B cell (primary cell): ENCODE measurements around the gene STAT4. TPM values are rescaled to one million over a fixed set of nuclear protein-coding genes. Genes with fewer than 3 reads are reported as not detected.

ENCODE experiments used
- ATAC-seq: fragments of 200-7000 bp; cut with Tn5 transposase; one replicate; pipeline ENCODE4 v1.10.0; 2021; ENCODE audit warnings: low read depth, mild to moderate bottlenecking, moderate number of reproducible peaks, moderate library complexity
- CTCF ChIA-PET: fragments of 350-600 bp; sonication (Branson Sonifier 250); formaldehyde crosslinking; loops from one replicate; lab custom pipeline; 2021; ENCODE audit warnings: antibody characterized with exemption, inconsistent platforms; lab: Charles Lee
- POLR2A ChIA-PET: fragments of 350-600 bp; sonication (Branson Sonifier 250); formaldehyde crosslinking; loops from one replicate; lab custom pipeline; 2021; ENCODE audit warnings: antibody characterized with exemption; lab: Charles Lee
- DNase-seq: peaks from one replicate; pipeline ENCODE4 v3.0.0; 2013
- H2AFZ ChIP-seq: 2 replicates; pipeline ENCODE4 v1.6.1; 2012; ENCODE audit warnings: mild to moderate bottlenecking, low read depth, low read length; ENCODE audit not compliant: insufficient read depth, poor library complexity, severe bottlenecking
- H3K27ac ChIP-seq, 2 donors: 1 replicate in 1 of 2; 2 replicates in 1 of 2; pipeline ENCODE4 v1.5.1; 2012 to 2013; ENCODE audit warnings: low read length in 2 of 2, mild to moderate bottlenecking in 2 of 2, moderate library complexity in 1 of 2
- H3K27me3 ChIP-seq, 4 experiments: fragments of 200-600 bp in 1 of 4; sonication (generic) in 1 of 4; replicated peaks in 1 of 4; 1 replicate in 2 of 4; 2 replicates in 2 of 4; pipeline versions ENCODE4 v1.6.1 to v1.7.0; 2013 to 2016; ENCODE audit warnings: low read length in 3 of 4, mild to moderate bottlenecking in 2 of 4, mixed read lengths in 1 of 4, moderate library complexity in 1 of 4; ENCODE audit not compliant: insufficient read depth in 4 of 4, control insufficient read depth in 3 of 4; ENCODE audit errors: control extremely low read depth in 1 of 4
- H3K36me3 ChIP-seq, 2 experiments: replicated peaks in 1 of 2; 1 replicate in 1 of 2; 2 replicates in 1 of 2; pipeline versions ENCODE4 v1.6.1 to v1.7.1; 2013; ENCODE audit warnings: low read length in 1 of 2; ENCODE audit not compliant: insufficient read depth in 2 of 2, control insufficient read depth in 1 of 2; ENCODE audit errors: control extremely low read depth in 1 of 2, extremely low read depth in 1 of 2
- H3K4me1 ChIP-seq, 2 donors: fragments of 200-600 bp in 1 of 2; sonication (generic) in 1 of 2; 1 replicate in 1 of 2; 2 replicates in 1 of 2; pipeline versions ENCODE4 v1.5.1 to v1.6.1; 2013 to 2017; ENCODE audit warnings: low read length in 2 of 2; ENCODE audit not compliant: control insufficient read depth in 2 of 2, insufficient read depth in 2 of 2
- H3K4me2 ChIP-seq: replicated peaks from 2 replicates; pipeline ENCODE3; 2012; ENCODE audit warnings: mild to moderate bottlenecking, low read depth, low read length; ENCODE audit not compliant: poor library complexity, severe bottlenecking
- H3K4me3 ChIP-seq, 5 experiments: fragments of 200-600 bp in 1 of 5; sonication (generic) in 1 of 5; 1 replicate in 3 of 5; 2 replicates in 2 of 5; pipeline versions ENCODE4 v1.5.1 to v1.7.0; 2011 to 2016; ENCODE audit warnings: low read length in 4 of 5, mild to moderate bottlenecking in 4 of 5, low read depth in 2 of 5, control low read depth in 1 of 5, moderate library complexity in 1 of 5; ENCODE audit not compliant: insufficient read depth in 1 of 5; ENCODE audit errors: control extremely low read depth in 1 of 5, extremely low read depth in 1 of 5
- H3K79me2 ChIP-seq: fragments of 200-600 bp; sonication (generic); one replicate; pipeline ENCODE4 v1.6.0; 2016; ENCODE audit warnings: low read length; ENCODE audit not compliant: control insufficient read depth, insufficient read depth
- H3K9ac ChIP-seq: fragments of 200-600 bp; sonication (generic); 2 replicates; pipeline ENCODE4 v1.6.1; 2017; ENCODE audit warnings: mild to moderate bottlenecking, low read length, moderate library complexity
- H3K9me3 ChIP-seq, 3 donors: one replicate each; pipeline versions ENCODE4 v1.6.1 to v1.7.1; 2013; ENCODE audit warnings: low read length in 2 of 3; ENCODE audit not compliant: control insufficient read depth in 2 of 3, insufficient read depth in 1 of 3; ENCODE audit errors: control extremely low read depth in 1 of 3
- H4K20me1 ChIP-seq: 2 replicates; pipeline ENCODE4 v1.6.0; 2012; ENCODE audit warnings: mild to moderate bottlenecking, low read length; ENCODE audit not compliant: insufficient read depth, control insufficient read depth, poor library complexity, severe bottlenecking
- H3K27ac Mint-ChIP-seq: one replicate; pipeline ENCODE4 v1.8.0; 2021; ENCODE audit warnings: mixed read lengths
- H3K27me3 Mint-ChIP-seq: one replicate; pipeline ENCODE4 v1.8.0; 2021; ENCODE audit warnings: mixed read lengths
- H3K4me1 Mint-ChIP-seq: one replicate; pipeline ENCODE4 v1.8.0; 2021; ENCODE audit warnings: mixed read lengths
- H3K4me3 Mint-ChIP-seq: one replicate; pipeline ENCODE4 v1.8.0; 2021; ENCODE audit warnings: mixed read lengths
- H3K9me3 Mint-ChIP-seq: one replicate; pipeline ENCODE4 v1.8.0; 2022; ENCODE audit warnings: mixed read lengths; ENCODE audit not compliant: insufficient read depth
- EZH2 ChIP-seq: IDR thresholded peaks from 2 replicates; pipeline ENCODE4 v1.6.1; 2012; ENCODE audit warnings: borderline replicate concordance, low read depth, mild to moderate bottlenecking, moderate library complexity, low read length; ENCODE audit not compliant: insufficient read depth, poor library complexity, severe bottlenecking
- WGBS: methylation state at CpG from one replicate; pipeline ENCODE4 v1.1.5; 2013; ENCODE audit warnings: missing lambda C conversion rate; ENCODE audit not compliant: insufficient coverage; 5-methylcytosine and 5-hydroxymethylcytosine counted together
- intact Hi-C: fragments of 100-400 bp; cut with micrococcal nuclease; formaldehyde crosslinking; loops from one replicate; pipeline ENCODE4 v1.10.0; 2022
- polyA plus RNA-seq: library from polyadenylated mRNA; depleted of rRNA; stranded (reverse); fragments of >200 nt; gene quantifications from 2 replicates; pipeline ENCODE4 v1.2.3, GENCODE V29; 2012
- total RNA-seq, 2 donors: library from RNA; stranded (reverse); fragments of 120-200 nt in 1 of 2; gene quantifications; 1 replicate in 1 of 2; 2 replicates in 1 of 2; pipeline versions ENCODE4 v1.2.3 to v1.2.4, GENCODE V29; 2013 to 2022
- TF ChIP-seq, protein P1 (sequence below): fragments of 200-600 bp; IDR thresholded peaks from one replicate; pipeline ENCODE4 v1.8.0; 2022; ENCODE audit warnings: antibody characterized with exemption, mild to moderate bottlenecking

The STAT4 gene
- total and polyA plus RNA-seq, 2 donors (not counting 1 experiment from before 2014, with no cell fraction given) = 2.0 to 62.1 TPM

DNA sequence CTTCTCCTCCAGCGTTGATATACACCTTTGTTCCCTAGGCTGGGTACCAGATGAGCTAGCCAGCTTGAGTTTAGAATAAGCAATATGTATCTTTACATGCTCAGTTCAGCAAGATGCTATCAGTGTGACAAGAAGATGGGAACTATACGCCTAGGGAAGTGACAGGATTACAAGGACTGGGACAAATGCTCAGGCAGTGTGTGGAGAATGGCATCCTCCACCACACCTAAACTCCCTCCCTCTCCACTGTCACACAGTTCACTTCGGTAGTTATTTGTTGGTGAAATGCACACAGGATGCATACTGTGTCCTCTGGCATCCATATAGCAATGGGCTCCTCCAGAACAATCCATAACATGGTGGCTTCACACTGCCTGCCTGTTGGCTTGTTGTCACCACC lies 144.5 kb downstream of the STAT4 start:
- POLR2A ChIA-PET = no interaction called here
- Histone ChIP-seq H3K79me2 (peaks cover 22% of the 10 kb centered on the region), H3K4me1 (peaks cover 13 to 15% of the 10 kb centered on the region in 2 donors), H2AFZ (no peak overlapping the region), H3K27me3 (no peaks in the 10 kb centered on the region), H4K20me1 (no peaks in the 10 kb centered on the region), H3K27ac (no peak overlapping the region), H3K4me2 (no peak overlapping the region), H3K9ac (no peak overlapping the region), H3K36me3 (peaks cover 36 to 79% of the 10 kb centered on the region in 2 experiments), H3K4me3 (no peak overlapping the region), H3K9me3 (peaks cover 0 to 5% (median 1%) of the 10 kb centered on the region in 3 donors)
- H3K9me3 Mint-ChIP-seq = no peaks in the 10 kb centered on the region
- 100% methylated on average over 2 of the region's 3 CpGs for WGBS
- ATAC-seq (no peak), DNase-seq (no peak)
- peaks cover 21% of the 10 kb centered on the region for H3K4me1 Mint-ChIP-seq
- TF ChIP-seq EZH2 = no peak
- TF ChIP-seq, protein P1, sequence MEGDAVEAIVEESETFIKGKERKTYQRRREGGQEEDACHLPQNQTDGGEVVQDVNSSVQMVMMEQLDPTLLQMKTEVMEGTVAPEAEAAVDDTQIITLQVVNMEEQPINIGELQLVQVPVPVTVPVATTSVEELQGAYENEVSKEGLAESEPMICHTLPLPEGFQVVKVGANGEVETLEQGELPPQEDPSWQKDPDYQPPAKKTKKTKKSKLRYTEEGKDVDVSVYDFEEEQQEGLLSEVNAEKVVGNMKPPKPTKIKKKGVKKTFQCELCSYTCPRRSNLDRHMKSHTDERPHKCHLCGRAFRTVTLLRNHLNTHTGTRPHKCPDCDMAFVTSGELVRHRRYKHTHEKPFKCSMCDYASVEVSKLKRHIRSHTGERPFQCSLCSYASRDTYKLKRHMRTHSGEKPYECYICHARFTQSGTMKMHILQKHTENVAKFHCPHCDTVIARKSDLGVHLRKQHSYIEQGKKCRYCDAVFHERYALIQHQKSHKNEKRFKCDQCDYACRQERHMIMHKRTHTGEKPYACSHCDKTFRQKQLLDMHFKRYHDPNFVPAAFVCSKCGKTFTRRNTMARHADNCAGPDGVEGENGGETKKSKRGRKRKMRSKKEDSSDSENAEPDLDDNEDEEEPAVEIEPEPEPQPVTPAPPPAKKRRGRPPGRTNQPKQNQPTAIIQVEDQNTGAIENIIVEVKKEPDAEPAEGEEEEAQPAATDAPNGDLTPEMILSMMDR = no peak
- CTCF ChIA-PET = interaction anchor here (0.8 kb wide), 1 partner anchor 14 kb away, joined by 3 read pairs; no protein-coding TSS in a partner anchor
- intact Hi-C loops = no loop called here
- no peak overlapping the region for H3K4me3 Mint-ChIP-seq
- H3K27me3 Mint-ChIP-seq = no peaks in the 10 kb centered on the region
- peak overlapping the region; percentile 56 for H3K27ac Mint-ChIP-seq

DNA sequence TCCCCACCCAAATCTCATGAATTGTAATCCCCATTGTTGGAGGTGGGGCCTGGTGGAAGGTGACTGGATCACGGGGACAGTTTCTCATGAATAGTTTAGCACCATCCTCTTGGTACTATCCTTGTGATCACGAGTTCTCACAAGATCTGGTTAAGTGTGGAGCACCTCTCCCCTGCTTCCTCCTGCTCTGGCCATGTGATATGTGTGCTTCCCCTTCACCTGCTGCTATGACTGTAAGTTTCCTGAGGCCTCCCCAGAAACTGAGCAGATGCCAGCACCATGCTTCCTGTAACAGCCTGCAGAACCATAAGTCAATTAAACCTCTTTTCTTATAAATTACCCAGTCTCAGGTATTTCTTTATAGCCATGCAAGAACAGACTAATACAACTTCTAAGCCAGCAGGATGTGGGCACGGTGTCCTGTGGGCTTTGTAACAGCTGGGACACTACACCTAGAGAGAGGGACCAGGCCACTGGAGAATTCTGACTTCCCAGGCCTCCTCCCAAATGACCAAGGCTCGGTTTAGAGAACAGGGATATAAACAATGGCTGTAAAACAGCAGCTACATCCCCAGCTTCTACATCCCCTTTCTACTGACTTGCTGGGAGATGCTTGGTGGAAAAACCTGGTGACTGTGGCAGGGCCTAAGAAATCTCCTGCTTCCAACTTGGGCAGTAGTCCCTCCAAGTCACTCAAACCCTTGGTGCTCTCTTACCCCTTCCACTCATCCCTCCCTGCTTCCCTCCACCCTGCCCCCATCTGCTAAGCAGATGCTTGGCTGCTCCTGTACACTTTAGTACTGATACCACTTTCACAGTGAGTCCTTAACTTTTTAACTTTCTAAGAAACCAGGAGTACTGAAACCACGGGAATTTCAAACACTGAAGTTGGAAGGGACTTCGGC lies 147.1 kb downstream of the STAT4 start:
- no peaks in the 10 kb centered on the region for H4K20me1 ChIP-seq
- no peak overlapping the region for H3K9ac ChIP-seq
- H3K27me3 ChIP-seq = no peaks in the 10 kb centered on the region
- H3K4me3 ChIP-seq = no peak overlapping the region
- H3K27me3 Mint-ChIP-seq = no peaks in the 10 kb centered on the region
- ChIA-PET CTCF (interaction anchor here (1.2 kb wide), 1 partner anchor 48 kb away, joined by 4 read pairs; no protein-coding TSS in a partner anchor), POLR2A (no interaction called here)
- H3K4me1 Mint-ChIP-seq = peaks cover 5% of the 10 kb centered on the region
- no peak for ATAC-seq
- TF ChIP-seq EZH2 = no peak
- TF ChIP-seq, protein P1 = no peak
- WGBS = 88% methylated on average over 1 of the region's 6 CpGs
- intact Hi-C loops = no loop called here
- H3K9me3 Mint-ChIP-seq = no peaks in the 10 kb centered on the region
- H3K4me2 ChIP-seq = no peak overlapping the region
- H2AFZ ChIP-seq = no peak overlapping the region
- peaks cover 4% of the 10 kb centered on the region for H3K79me2 ChIP-seq
- H3K27ac Mint-ChIP-seq = peak overlapping the region; percentile 65
- H3K9me3 ChIP-seq = peaks cover 0 to 5% (median 1%) of the 10 kb centered on the region in 3 donors
- H3K4me3 Mint-ChIP-seq = no peak overlapping the region
- no peak for DNase-seq
- H3K36me3 ChIP-seq = peaks cover 40 to 94% of the 10 kb centered on the region in 2 experiments
- no peak overlapping the region for H3K27ac ChIP-seq
- peaks cover 4 to 6% of the 10 kb centered on the region in 2 donors for H3K4me1 ChIP-seq
